Testis (tissue), 3 donors: ENCODE results near the gene DDX59. TPM values are rescaled to one million over a fixed set of nuclear protein-coding genes. Genes with fewer than 3 reads are reported as not detected.

ENCODE experiments used
- DNase-seq: peaks from one replicate; pipeline ENCODE4 v3.0.0-alpha.2; 2019
- H3K27ac ChIP-seq, 2 donors: fragments of 200-600 bp; sonication (generic); one replicate each; pipeline ENCODE4 v1.5.1; 2019
- H3K27me3 ChIP-seq: fragments of 200-600 bp; sonication (generic); one replicate; pipeline ENCODE4 v1.5.1; 2019
- H3K36me3 ChIP-seq: fragments of 200-600 bp; sonication (generic); one replicate; pipeline ENCODE4 v1.5.1; 2017; ENCODE audit warnings: low read depth; ENCODE audit errors: missing control alignments
- H3K4me1 ChIP-seq: fragments of 200-600 bp; sonication (generic); one replicate; pipeline ENCODE4 v1.5.1; 2019
- H3K4me3 ChIP-seq, 2 donors: fragments of 200-600 bp; sonication (generic); one replicate each; pipeline ENCODE4 v1.5.1; 2017 to 2019
- H3K9me3 ChIP-seq: fragments of 200-600 bp; sonication (generic); one replicate; pipeline ENCODE4 v1.5.1; 2017
- CTCF ChIP-seq, 3 experiments: fragments of 450-650 bp in 2 of 3; fragments of 200-600 bp in 1 of 3; sonication (generic) in 1 of 3; IDR thresholded peaks; one replicate each; pipeline ENCODE4 v1.5.1; 2016 to 2019; ENCODE audit warnings: antibody characterized with exemption in 3 of 3, mild to moderate bottlenecking in 2 of 3, moderate library complexity in 1 of 3
- POLR2A ChIP-seq: fragments of 450-650 bp; IDR thresholded peaks from one replicate; pipeline ENCODE4 v1.6.1; 2017; ENCODE audit warnings: antibody characterized with exemption, mild to moderate bottlenecking, moderate library complexity
- WGBS, 2 donors: methylation state at CpG; one replicate each; pipeline ENCODE4 v1.1.5; 2018; 5-methylcytosine and 5-hydroxymethylcytosine counted together
- intact Hi-C: fragments of 100-400 bp; cut with DNase I; formaldehyde crosslinking; loops from one replicate; pipeline ENCODE4 v1.15.1; 2023; ENCODE audit warnings: low total_unique reads
- polyA plus RNA-seq: library from polyadenylated mRNA; stranded (reverse); fragments of 350-450 nt; fragmentation: Illumina TruSeq; extraction: RNeasy Lipid Tissue Mini Kit (QIAGEN cat#74804); gene quantifications from one replicate; pipeline ENCODE4 v1.2.3, GENCODE V29; 2014; ENCODE audit warnings: low read depth, low replicate concordance; ENCODE audit not compliant: insufficient read depth
- total RNA-seq, 2 donors: library from RNA; depleted of rRNA; stranded (reverse); fragments of >200 nt; gene quantifications; one replicate each; pipeline ENCODE4 v1.2.3, GENCODE V29; 2016

Gene DDX59
- total and polyA plus RNA-seq, 3 donors from 2014 or later, result 17.7 to 30.2 (median 24.1) TPM

- intact Hi-C loops, result no loop called here
- no peaks in the 10 kb centered on the region for H3K27me3 ChIP-seq
- H3K27ac ChIP-seq, result no peak overlapping the region
- TF ChIP-seq POLR2A (no peak), CTCF (IDR thresholded peaks at IDR 0.05) (no peak)
- no peaks in the 10 kb centered on the region for H3K36me3 ChIP-seq
- peaks cover 5% of the 10 kb centered on the region for H3K4me1 ChIP-seq
- no peak overlapping the region for H3K4me3 ChIP-seq
- H3K9me3 ChIP-seq, result no peaks in the 10 kb centered on the region
- 80 to 87% methylated on average over 4 of the region's 4 CpGs for WGBS, 2 donors
- no peak for DNase-seq
Measured at GRCh38 chr1:200673952-200674823, 4.5 kb upstream of the DDX59 start.

- WGBS, 2 donors, result 64 to 83% methylated on average over 5 of the region's 5 CpGs
- intact Hi-C loops, result no loop called here
- no peaks in the 10 kb centered on the region for H3K9me3 ChIP-seq
- no peak overlapping the region for H3K4me3 ChIP-seq
- peak overlapping the region in 1 of 2 donors; percentile 100 for H3K27ac ChIP-seq
- TF ChIP-seq CTCF (IDR thresholded peaks at IDR 0.05), result no peak
- TF ChIP-seq POLR2A, result no peak
- peaks cover 13% of the 10 kb centered on the region for H3K4me1 ChIP-seq
- DNase-seq, result no peak
- H3K27me3 ChIP-seq, result no peaks in the 10 kb centered on the region
- H3K36me3 ChIP-seq, result no peaks in the 10 kb centered on the region
Measured at GRCh38 chr1:200671235-200671786, 1.6 kb upstream of the DDX59 start.

- WGBS, 2 donors, result 7 to 13% methylated on average over 12 to 14 of the region's 14 CpGs
- no peaks in the 10 kb centered on the region for H3K27me3 ChIP-seq
- peak overlapping the region; percentile 98 to 100 for H3K27ac ChIP-seq
- intact Hi-C loops, result no loop called here
- TF ChIP-seq POLR2A, result no peak
- TF ChIP-seq CTCF (IDR thresholded peaks at IDR 0.05), result no peak
- peak; percentile 79 for DNase-seq
- no peaks in the 10 kb centered on the region for H3K9me3 ChIP-seq
- peaks cover 13% of the 10 kb centered on the region for H3K4me1 ChIP-seq
- no peaks in the 10 kb centered on the region for H3K36me3 ChIP-seq
- H3K4me3 ChIP-seq, result peak overlapping the region; percentile 88 to 89
Measured at GRCh38 chr1:200670242-200671118, 773 bp upstream of the DDX59 start.

- Histone ChIP-seq H3K9me3 (no peaks in the 10 kb centered on the region), H3K27ac (peak overlapping the region; percentile 98 to 100), H3K27me3 (no peaks in the 10 kb centered on the region), H3K4me1 (peaks cover 13% of the 10 kb centered on the region), H3K36me3 (no peaks in the 10 kb centered on the region), H3K4me3 (peak overlapping the region; percentile 88 to 89)
- WGBS, 2 donors, result 27% methylated on average over 7 of the region's 7 CpGs
- intact Hi-C loops, result loop anchor here (2.0 to 5.0 kb wide), 2 partner anchors 46 to 70 kb away; partner anchors contain the start of genes CAMSAP2 and KIF14
- TF ChIP-seq POLR2A (no peak), CTCF (IDR thresholded peaks at IDR 0.05) (no peak)
- DNase-seq, result no peak
Measured at GRCh38 chr1:200668514-200669313, 993 bp downstream of the DDX59 start.
